RWPE1 (cell line): ENCODE measurements around the gene ZDHHC1.
"Not testable (repeated sequence)": the region's sequence is repeated elsewhere in the genome, so short reads cannot be mapped to it uniquely, and the experiment has no call there.

Experiments
- CTCF ChIA-PET: fragments of 350-600 bp; sonication (Branson Sonifier 250); formaldehyde crosslinking; extraction: SDS; loops from one replicate; lab custom pipeline; 2021; lab: Yijun Ruan, JAX
- POLR2A ChIA-PET: fragments of 400-600 bp; formaldehyde crosslinking; extraction: SDS; loops from one replicate; lab custom pipeline; 2020; ENCODE audit warnings: antibody characterized with exemption; ENCODE audit not compliant: low non-redundant PET; lab: Yijun Ruan, JAX
- DNase-seq: peaks from one replicate; pipeline ENCODE4 v3.0.0; 2012; ENCODE audit warnings: low spot score
- H3K27ac ChIP-seq: fragments of 450-650 bp; 2 replicates; pipeline ENCODE4 v1.5.1; 2017
- TF ChIP-seq, protein P1 (sequence below): fragments of 450-650 bp; conservative IDR thresholded peaks from 2 replicates; pipeline ENCODE4 v1.5.1; 2017; ENCODE audit warnings: low read depth, mild to moderate bottlenecking

The ZDHHC1 gene

DNA sequence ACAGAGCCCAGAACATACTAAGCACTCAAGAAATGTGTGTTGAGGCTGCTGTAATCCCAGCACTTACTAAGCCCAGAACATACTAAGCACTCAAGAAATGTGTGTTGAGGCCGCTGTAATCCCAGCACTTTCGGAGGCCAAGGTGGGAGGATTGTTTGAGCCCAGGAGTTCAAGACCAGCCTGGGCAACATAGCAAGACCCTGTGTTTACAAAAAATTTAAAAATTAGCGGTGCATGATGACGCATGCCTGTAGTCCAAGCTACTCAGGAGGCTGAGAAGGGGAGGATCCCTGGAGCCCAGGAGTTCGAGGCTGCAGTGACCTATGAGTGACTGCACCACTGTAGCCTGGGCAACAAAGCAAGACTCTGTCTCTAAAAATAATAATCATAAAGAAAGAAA lies 6.7 kb upstream of the ZDHHC1 start:
- POLR2A ChIA-PET = no interaction called here
- DNase-seq = no peak
- no peak overlapping the region for H3K27ac ChIP-seq
- CTCF ChIA-PET = no interaction called here
- TF ChIP-seq, protein P1, sequence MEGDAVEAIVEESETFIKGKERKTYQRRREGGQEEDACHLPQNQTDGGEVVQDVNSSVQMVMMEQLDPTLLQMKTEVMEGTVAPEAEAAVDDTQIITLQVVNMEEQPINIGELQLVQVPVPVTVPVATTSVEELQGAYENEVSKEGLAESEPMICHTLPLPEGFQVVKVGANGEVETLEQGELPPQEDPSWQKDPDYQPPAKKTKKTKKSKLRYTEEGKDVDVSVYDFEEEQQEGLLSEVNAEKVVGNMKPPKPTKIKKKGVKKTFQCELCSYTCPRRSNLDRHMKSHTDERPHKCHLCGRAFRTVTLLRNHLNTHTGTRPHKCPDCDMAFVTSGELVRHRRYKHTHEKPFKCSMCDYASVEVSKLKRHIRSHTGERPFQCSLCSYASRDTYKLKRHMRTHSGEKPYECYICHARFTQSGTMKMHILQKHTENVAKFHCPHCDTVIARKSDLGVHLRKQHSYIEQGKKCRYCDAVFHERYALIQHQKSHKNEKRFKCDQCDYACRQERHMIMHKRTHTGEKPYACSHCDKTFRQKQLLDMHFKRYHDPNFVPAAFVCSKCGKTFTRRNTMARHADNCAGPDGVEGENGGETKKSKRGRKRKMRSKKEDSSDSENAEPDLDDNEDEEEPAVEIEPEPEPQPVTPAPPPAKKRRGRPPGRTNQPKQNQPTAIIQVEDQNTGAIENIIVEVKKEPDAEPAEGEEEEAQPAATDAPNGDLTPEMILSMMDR = no peak

DNA sequence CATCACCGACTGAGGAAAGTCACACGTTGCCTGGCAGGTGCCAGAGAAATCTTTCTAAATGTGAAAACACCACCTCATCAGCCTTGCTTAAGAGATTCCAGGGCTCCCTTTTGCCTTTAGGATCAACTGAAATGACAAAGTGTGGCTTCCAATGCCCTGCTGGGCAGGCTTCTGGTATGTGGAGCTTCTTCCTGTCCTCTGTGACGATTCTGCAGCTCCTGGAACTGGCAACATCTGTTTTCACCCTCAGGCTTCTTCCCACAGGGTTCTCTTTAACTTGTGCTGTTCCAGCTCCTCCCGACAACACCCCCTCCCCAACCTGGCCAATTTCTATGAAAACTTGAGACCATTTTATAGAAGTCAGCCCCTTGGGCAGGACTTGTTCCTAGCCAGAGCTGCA lies 4.8 kb upstream of the ZDHHC1 start:
- CTCF ChIA-PET = interaction anchor here (0.6 kb wide), 1 partner anchor 73 kb away, joined by 3 read pairs; no protein-coding TSS in a partner anchor
- TF ChIP-seq, protein P1 = no peak

DNA sequence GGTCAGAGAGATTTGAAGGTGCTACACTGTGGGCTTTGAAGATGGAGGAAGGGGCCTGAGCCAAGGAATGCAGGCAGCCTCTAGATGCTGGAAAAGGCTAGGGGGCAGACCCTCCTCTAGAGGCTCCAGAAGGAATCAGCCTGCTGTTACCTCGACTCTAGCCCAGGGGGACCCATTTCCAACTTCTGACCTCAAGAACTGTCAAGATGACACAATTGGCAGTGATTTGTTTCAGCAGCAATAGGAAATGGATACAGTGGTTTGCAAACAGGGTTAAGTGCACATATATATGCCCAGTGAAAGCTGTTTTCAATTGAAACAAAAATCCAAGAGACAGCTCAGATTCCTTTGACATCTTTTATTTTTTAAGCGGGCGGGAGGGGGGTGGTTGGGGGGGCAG lies 3.7 kb upstream of the ZDHHC1 start:
- CTCF ChIA-PET = interaction anchor here (0.7 to 1.3 kb wide), 2 partner anchors 9 to 10 kb away, joined by 4 to 6 read pairs; no protein-coding TSS in a partner anchor
- POLR2A ChIA-PET = no interaction called here
- no peak overlapping the region for H3K27ac ChIP-seq
- DNase-seq = no peak
- TF ChIP-seq, protein P1 = no peak

More for the DNA sequence above, 4.8 kb upstream of the ZDHHC1 start:
- no peak overlapping the region for H3K27ac ChIP-seq
- no peak for DNase-seq
- POLR2A ChIA-PET = no interaction called here

DNA sequence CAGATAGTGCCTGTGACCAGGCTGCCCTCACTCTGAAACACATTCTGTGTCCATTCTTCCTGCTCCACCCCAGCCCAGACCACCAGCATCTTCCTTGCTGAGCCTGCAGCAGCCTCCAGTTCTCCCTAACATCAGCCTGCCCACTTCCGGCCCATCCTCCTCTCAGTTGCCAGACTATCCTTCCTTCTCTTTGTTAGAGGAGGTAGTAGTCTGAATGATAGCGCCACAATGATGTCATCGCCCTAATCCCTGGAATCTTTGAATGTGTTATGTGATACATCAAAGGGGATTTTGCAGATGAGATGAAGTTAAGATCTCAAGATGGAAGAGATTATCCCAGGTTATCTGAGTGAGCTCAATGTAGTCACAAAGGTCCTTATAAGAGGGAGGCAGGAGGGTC lies 3.2 kb upstream of the ZDHHC1 start:
- POLR2A ChIA-PET = no interaction called here
- DNase-seq = no peak
- TF ChIP-seq, protein P1 = no peak
- CTCF ChIA-PET = interaction anchor here (0.6 to 1.3 kb wide), 2 partner anchors 9 to 46 kb away, joined by 4 to 6 read pairs; no protein-coding TSS in a partner anchor
- no peak overlapping the region for H3K27ac ChIP-seq

DNA sequence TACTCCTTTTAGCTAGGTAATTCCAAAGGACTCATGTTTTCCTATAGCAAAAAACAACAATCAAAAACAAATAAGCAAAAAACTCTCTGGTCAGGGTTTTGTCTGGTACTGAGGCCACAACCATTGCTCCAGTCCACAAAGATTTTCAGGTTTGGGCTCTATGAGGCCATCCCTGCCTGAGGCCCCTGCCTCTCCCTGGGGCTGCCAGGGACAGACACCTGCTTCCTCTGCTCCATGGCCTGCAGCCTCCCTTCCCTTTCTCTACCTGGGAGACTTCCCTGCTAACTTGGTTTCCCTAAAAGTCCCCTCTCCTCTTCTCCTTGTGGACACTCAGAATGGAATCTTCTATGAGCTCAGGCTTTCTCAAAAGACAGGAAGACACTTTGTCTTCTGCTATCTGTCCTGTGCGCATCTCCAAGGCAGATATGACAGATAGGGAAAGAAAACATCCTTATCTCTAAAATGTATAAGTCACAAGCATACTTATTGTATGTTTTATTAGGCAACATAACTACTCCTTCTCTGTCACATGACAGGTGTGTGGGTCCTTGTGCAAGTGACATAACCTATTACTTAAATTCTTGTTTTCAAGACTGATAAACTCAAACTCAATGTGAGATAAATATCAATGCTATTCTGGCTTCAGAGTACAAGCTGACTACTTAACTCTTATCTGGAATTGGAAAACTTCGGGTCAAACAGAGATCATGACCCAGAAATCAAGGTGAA lies 1.2 kb upstream of the ZDHHC1 start:
- TF ChIP-seq, protein P1 = no peak
- DNase-seq = no peak
- ChIA-PET CTCF (interaction anchor here (0.6 to 1.6 kb wide), 7 partner anchors 10 to 139 kb away, joined by 3 to 5 read pairs (median 3); no protein-coding TSS in a partner anchor), POLR2A (no interaction called here)
- H3K27ac ChIP-seq = no peak overlapping the region

DNA sequence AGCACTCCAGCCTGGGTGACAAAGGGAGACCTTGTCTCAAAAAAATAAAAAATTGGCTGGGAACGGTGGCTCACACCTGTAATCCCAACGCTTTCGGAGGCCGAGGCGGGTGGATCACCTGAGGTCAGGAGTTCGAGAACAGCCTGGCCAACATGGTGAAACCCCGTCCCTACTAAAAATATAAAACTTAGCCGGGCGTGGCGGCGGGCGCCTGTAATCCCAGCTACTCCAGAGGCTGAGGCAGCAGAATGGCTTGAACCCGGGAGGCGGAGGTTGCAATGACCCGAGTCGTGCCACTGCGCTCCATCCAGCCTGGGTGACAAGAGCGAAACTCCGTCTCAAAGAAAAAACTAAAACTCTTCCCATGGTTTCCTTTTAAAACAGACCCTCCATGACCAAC lies 856 bp downstream of the ZDHHC1 start:
- peak overlapping the region; percentile 50 for H3K27ac ChIP-seq
- CTCF ChIA-PET = interaction anchor here (0.9 kb wide), 1 partner anchor 9 kb away, joined by 3 read pairs; no protein-coding TSS in a partner anchor
- DNase-seq, POLR2A ChIA-PET: not testable (repeated sequence)
